ENCODE measurements around the gene DRG2.

Gene DRG2

GRCh38 chr17:18042983-18043382 lies 44.8 kb upstream of the DRG2 start:
- H3K79me2 ChIP-seq (ENCODE audit: insufficient read depth, low read length) = peaks cover 17% of the 10 kb centered on the region
- no peak overlapping the region for H3K27ac ChIP-seq (ENCODE audit: low read depth, low read length)
- H3K4me2 ChIP-seq (ENCODE audit: low read depth, low read length, poor library complexity, severe bottlenecking) = no peak overlapping the region
- no peaks in the 10 kb centered on the region for H4K20me1 ChIP-seq (ENCODE audit: low read depth, low read length)
- TF ChIP-seq CTCF (IDR thresholded peaks at IDR 0.05; ENCODE audit: insufficient read depth, low read length, poor library complexity, severe bottlenecking) (no peak), EZH2phosphoT487 (conservative IDR thresholded peaks at IDR 0.05; ENCODE audit: low read length) (no peak)
- H3K9ac ChIP-seq (ENCODE audit: low read length) = no peak overlapping the region
- H3K9me3 ChIP-seq (ENCODE audit: insufficient read depth, low read length) = no peaks in the 10 kb centered on the region
- peaks cover 4% of the 10 kb centered on the region; the same call in 1 of the 2 replicates for H3F3A ChIP-seq (ENCODE audit: insufficient read depth)
- H2AFZ ChIP-seq (ENCODE audit: low read depth, low read length, severe bottlenecking) = no peak overlapping the region
- no peak overlapping the region for H3K4me3 ChIP-seq (ENCODE audit: insufficient read depth, low read length, poor library complexity, severe bottlenecking)
- H3K27me3 ChIP-seq (ENCODE audit: low read length) = no peaks in the 10 kb centered on the region
- H3K9me2 ChIP-seq (replicated peaks; ENCODE audit: insufficient read depth, low read length) = no peaks in the 10 kb centered on the region
- H3K36me3 ChIP-seq (ENCODE audit: low read length) = no peaks in the 10 kb centered on the region

- Histone ChIP-seq H3K27me3 (ENCODE audit: low read length) (no peaks in the 10 kb centered on the region), H3K9me3 (ENCODE audit: insufficient read depth, low read length) (no peaks in the 10 kb centered on the region), H3F3A (ENCODE audit: insufficient read depth) (no peaks in the 10 kb centered on the region), H3K4me3 (ENCODE audit: insufficient read depth, low read length, poor library complexity, severe bottlenecking) (no peak overlapping the region), H3K36me3 (ENCODE audit: low read length) (no peaks in the 10 kb centered on the region), H3K79me2 (ENCODE audit: insufficient read depth, low read length) (peaks cover 14% of the 10 kb centered on the region), H2AFZ (ENCODE audit: low read depth, low read length, severe bottlenecking) (no peak overlapping the region), H4K20me1 (ENCODE audit: low read depth, low read length) (no peaks in the 10 kb centered on the region), H3K9ac (ENCODE audit: low read length) (no peak overlapping the region), H3K9me2 (replicated peaks; ENCODE audit: insufficient read depth, low read length) (no peaks in the 10 kb centered on the region), H3K27ac (ENCODE audit: low read depth, low read length) (no peak overlapping the region), H3K4me2 (ENCODE audit: low read depth, low read length, poor library complexity, severe bottlenecking) (no peak overlapping the region)
- no peak for TF ChIP-seq EZH2phosphoT487 (conservative IDR thresholded peaks at IDR 0.05; ENCODE audit: low read length)
These were observed 44.3 kb upstream of the DRG2 start for GRCh38 chr17:18043491-18043890.

GRCh38 chr17:18044609-18045008 lies 43.1 kb upstream of the DRG2 start:
- TF ChIP-seq CTCF (IDR thresholded peaks at IDR 0.05; ENCODE audit: insufficient read depth, low read length, poor library complexity, severe bottlenecking) = no peak
- no peak for TF ChIP-seq EZH2phosphoT487 (conservative IDR thresholded peaks at IDR 0.05; ENCODE audit: low read length)
- Histone ChIP-seq H3K79me2 (ENCODE audit: insufficient read depth, low read length) (peaks cover 14% of the 10 kb centered on the region), H2AFZ (ENCODE audit: low read depth, low read length, severe bottlenecking) (no peak overlapping the region)

GRCh38 chr17:18045691-18046350 lies 41.9 kb upstream of the DRG2 start:
- H3K9me3 ChIP-seq (ENCODE audit: insufficient read depth, low read length) = no peaks in the 10 kb centered on the region
- H3K9ac ChIP-seq (ENCODE audit: low read length) = no peak overlapping the region
- no peak overlapping the region for H3K27ac ChIP-seq (ENCODE audit: low read depth, low read length)
- H3K27me3 ChIP-seq (ENCODE audit: low read length) = no peaks in the 10 kb centered on the region
- no peaks in the 10 kb centered on the region for H3K9me2 ChIP-seq (replicated peaks; ENCODE audit: insufficient read depth, low read length)
- no peak overlapping the region for H3K4me3 ChIP-seq (ENCODE audit: insufficient read depth, low read length, poor library complexity, severe bottlenecking)
- no peak for TF ChIP-seq EZH2phosphoT487 (conservative IDR thresholded peaks at IDR 0.05; ENCODE audit: low read length)
- TF ChIP-seq CTCF (IDR thresholded peaks at IDR 0.05; ENCODE audit: insufficient read depth, low read length, poor library complexity, severe bottlenecking) = no peak
- no peaks in the 10 kb centered on the region for H4K20me1 ChIP-seq (ENCODE audit: low read depth, low read length)
- no peak overlapping the region for H3K4me2 ChIP-seq (ENCODE audit: low read depth, low read length, poor library complexity, severe bottlenecking)
- H2AFZ ChIP-seq (ENCODE audit: low read depth, low read length, severe bottlenecking) = no peak overlapping the region
- H3K36me3 ChIP-seq (ENCODE audit: low read length) = no peaks in the 10 kb centered on the region
- no peaks in the 10 kb centered on the region for H3F3A ChIP-seq (ENCODE audit: insufficient read depth)
- H3K79me2 ChIP-seq (ENCODE audit: insufficient read depth, low read length) = peaks cover 6% of the 10 kb centered on the region; the same call in 1 of the 2 replicates

More at GRCh38 chr17:18044609-18045008, 43.1 kb upstream of the DRG2 start:
- H3K4me2 ChIP-seq (ENCODE audit: low read depth, low read length, poor library complexity, severe bottlenecking) = no peak overlapping the region
- H3K4me3 ChIP-seq (ENCODE audit: insufficient read depth, low read length, poor library complexity, severe bottlenecking) = no peak overlapping the region
- no peak overlapping the region for H3K27ac ChIP-seq (ENCODE audit: low read depth, low read length)
- H3K9me3 ChIP-seq (ENCODE audit: insufficient read depth, low read length) = no peaks in the 10 kb centered on the region
- no peaks in the 10 kb centered on the region for H4K20me1 ChIP-seq (ENCODE audit: low read depth, low read length)
- H3K36me3 ChIP-seq (ENCODE audit: low read length) = no peaks in the 10 kb centered on the region
- H3K27me3 ChIP-seq (ENCODE audit: low read length) = no peaks in the 10 kb centered on the region
- no peaks in the 10 kb centered on the region for H3K9me2 ChIP-seq (replicated peaks; ENCODE audit: insufficient read depth, low read length)
- H3K9ac ChIP-seq (ENCODE audit: low read length) = no peak overlapping the region
- no peaks in the 10 kb centered on the region for H3F3A ChIP-seq (ENCODE audit: insufficient read depth)

Measured in SU-DHL-6 (cell line).